ENCODE data around the gene TSKU. TPM values are rescaled to one million over a fixed set of nuclear protein-coding genes. Genes with fewer than 3 reads are reported as not detected.

TSKU gene
- total RNA-seq, 1 donor from 2014 or later, result 27.5 TPM

DNA sequence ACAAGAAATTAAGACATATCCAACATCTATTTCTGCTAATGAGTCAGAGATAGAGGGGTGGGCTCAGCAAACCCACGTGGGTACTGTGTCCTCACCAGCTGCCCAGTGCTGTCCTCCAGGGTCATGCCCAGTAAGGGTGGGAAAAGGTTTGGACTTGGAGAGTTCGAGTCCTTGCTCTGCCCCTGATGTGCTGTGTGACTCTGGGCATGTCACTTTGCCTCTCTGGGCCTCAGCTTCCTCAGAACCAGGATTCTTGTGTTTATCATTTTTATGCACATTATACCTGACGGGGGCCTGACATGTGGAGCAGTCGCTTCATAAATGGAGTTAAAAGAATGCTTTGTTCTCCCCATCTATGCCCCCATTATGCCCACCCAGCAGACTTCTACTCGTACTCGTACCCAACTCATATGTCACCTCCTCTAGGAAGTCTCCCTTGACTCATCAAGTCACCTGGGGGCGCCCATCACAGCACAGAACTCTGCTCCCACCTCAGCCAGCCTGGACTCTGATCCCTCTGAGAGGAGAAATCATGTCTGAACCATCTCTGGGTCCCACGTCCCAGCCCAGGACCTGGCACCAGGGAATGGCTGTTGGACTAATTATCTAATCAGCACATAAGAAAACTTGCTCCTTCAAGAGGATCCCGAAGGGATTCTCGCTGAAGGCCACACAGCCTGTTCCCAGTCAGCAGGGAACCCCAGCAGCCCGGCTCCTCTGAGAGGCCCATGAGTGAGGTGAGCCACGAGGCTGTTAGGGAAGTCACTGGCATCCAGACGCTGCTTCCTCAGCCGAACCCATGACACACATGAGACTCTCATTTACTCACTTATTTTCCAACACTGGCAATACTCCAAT is 38.7 kb upstream of the TSKU start:
- Mint-ChIP-seq H3K27me3 (ENCODE audit: low read depth) (peaks cover 2% of the 10 kb centered on the region), H3K4me1 (no peaks in the 10 kb centered on the region), H3K4me3 (no peak overlapping the region), H3K9me3 (no peaks in the 10 kb centered on the region), H3K27ac (ENCODE audit: unreplicated experiment) (no peak overlapping the region), H3K36me3 (ENCODE audit: low read depth) (no peaks in the 10 kb centered on the region)
- TF ChIP-seq, protein P1, sequence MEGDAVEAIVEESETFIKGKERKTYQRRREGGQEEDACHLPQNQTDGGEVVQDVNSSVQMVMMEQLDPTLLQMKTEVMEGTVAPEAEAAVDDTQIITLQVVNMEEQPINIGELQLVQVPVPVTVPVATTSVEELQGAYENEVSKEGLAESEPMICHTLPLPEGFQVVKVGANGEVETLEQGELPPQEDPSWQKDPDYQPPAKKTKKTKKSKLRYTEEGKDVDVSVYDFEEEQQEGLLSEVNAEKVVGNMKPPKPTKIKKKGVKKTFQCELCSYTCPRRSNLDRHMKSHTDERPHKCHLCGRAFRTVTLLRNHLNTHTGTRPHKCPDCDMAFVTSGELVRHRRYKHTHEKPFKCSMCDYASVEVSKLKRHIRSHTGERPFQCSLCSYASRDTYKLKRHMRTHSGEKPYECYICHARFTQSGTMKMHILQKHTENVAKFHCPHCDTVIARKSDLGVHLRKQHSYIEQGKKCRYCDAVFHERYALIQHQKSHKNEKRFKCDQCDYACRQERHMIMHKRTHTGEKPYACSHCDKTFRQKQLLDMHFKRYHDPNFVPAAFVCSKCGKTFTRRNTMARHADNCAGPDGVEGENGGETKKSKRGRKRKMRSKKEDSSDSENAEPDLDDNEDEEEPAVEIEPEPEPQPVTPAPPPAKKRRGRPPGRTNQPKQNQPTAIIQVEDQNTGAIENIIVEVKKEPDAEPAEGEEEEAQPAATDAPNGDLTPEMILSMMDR (conservative IDR thresholded peaks at IDR 0.05), result no peak
- no peak for DNase-seq (ENCODE audit: low read depth, low spot score)

DNA sequence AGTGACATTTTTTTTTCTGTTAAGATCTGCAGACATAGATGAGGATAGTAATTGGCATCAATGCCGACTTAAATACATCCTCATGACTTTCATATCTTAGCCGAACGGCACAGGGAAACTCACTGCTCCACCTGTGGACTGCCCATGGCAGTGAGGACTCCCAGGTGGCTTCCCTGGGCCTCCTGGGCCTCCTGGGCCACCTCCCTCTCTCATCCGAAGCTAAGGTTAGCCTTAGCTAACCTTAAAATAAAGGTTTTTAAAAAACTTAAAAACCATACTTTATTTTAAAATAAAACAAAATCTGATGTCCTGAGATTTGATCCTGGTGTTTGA is 38.1 kb upstream of the TSKU start:
- Mint-ChIP-seq H3K36me3 (ENCODE audit: low read depth) (no peaks in the 10 kb centered on the region), H3K4me3 (no peak overlapping the region), H3K27ac (ENCODE audit: unreplicated experiment) (no peak overlapping the region), H3K4me1 (peaks cover 3% of the 10 kb centered on the region), H3K9me3 (no peaks in the 10 kb centered on the region), H3K27me3 (ENCODE audit: low read depth) (peaks cover 2% of the 10 kb centered on the region)
- TF ChIP-seq, protein P1 (conservative IDR thresholded peaks at IDR 0.05), result no peak
- no peak for DNase-seq (ENCODE audit: low read depth, low spot score)

DNA sequence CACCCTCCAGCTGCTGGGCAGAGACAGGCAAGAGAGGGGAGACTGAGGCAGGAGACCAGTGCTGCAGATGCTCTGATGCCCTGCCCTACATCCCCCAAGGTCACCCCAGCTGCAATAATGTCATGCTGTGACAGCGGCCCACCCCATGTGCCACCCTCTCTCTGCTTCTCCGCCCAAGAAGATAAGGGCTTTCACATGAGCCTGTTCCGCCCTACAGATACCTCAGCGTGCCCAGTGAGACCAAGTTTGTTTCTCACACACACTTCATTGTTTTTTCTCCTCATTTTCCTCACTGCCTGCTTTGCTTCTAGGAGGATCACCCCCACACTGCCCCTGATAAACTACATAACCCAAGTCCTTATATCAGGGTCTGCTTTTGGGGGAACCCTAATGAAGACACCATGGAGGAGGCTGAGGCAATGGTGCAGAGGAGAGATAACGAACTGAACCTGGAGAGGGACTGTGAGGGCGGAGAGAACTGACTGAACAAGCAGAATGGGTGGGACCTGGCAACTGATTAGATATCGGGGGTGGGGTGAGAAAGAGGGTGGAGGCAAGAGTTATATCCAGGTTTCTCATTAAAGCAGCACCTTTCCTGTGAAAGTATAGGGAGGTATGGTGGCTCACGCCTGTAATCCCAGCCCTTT is 37.5 kb upstream of the TSKU start:
- no peak for DNase-seq (ENCODE audit: low read depth, low spot score)
- TF ChIP-seq, protein P1 (conservative IDR thresholded peaks at IDR 0.05), result no peak
- H3K36me3 Mint-ChIP-seq (ENCODE audit: low read depth), result no peaks in the 10 kb centered on the region
- H3K4me1 Mint-ChIP-seq, result peaks cover 5% of the 10 kb centered on the region
- no peak overlapping the region for H3K27ac Mint-ChIP-seq (ENCODE audit: unreplicated experiment)
- no peaks in the 10 kb centered on the region for H3K27me3 Mint-ChIP-seq (ENCODE audit: low read depth)
- H3K4me3 Mint-ChIP-seq, result no peak overlapping the region
- H3K9me3 Mint-ChIP-seq, result no peaks in the 10 kb centered on the region

DNA sequence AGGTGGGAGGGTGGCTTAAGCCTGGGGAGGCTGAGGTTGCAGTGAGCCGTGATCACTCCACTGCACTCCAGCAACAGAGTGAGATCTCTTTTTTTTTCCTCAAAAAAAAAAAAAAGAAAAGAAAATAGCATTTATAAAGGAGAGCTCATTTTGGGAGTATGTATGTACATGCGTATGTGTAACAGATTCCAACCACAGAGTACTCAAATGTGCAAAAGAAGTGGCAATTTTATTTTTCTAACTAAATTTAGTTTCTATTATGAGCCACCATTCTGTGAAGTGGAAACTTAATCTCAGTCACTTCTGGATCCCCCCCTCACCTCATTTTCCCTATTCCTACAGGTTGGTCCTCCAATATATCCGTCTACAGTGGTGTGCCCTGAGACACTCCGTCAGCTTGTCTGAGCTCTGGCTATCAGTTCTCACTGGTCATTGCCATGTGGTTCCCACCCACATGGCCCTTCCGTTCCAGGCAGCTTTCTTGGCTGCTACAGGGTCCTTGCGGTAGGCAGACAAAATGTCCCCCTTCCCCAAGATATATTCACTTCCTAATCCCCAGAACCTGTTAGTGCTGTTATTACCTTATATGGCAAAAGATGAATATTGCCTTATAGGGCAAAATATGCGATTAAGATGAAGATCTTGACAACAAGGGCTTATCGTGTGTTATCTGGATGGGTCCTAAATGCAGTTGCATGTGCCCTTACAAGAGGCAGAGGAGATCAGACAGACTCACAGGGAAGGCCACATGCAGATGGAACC is 35.8 kb upstream of the TSKU start:
- no peak for DNase-seq (ENCODE audit: low read depth, low spot score)
- Mint-ChIP-seq H3K36me3 (ENCODE audit: low read depth) (no peaks in the 10 kb centered on the region), H3K27me3 (ENCODE audit: low read depth) (no peaks in the 10 kb centered on the region), H3K27ac (ENCODE audit: unreplicated experiment) (no peak overlapping the region), H3K4me3 (no peak overlapping the region), H3K9me3 (no peaks in the 10 kb centered on the region), H3K4me1 (peaks cover 5% of the 10 kb centered on the region)
- TF ChIP-seq, protein P1 (conservative IDR thresholded peaks at IDR 0.05), result no peak

DNA sequence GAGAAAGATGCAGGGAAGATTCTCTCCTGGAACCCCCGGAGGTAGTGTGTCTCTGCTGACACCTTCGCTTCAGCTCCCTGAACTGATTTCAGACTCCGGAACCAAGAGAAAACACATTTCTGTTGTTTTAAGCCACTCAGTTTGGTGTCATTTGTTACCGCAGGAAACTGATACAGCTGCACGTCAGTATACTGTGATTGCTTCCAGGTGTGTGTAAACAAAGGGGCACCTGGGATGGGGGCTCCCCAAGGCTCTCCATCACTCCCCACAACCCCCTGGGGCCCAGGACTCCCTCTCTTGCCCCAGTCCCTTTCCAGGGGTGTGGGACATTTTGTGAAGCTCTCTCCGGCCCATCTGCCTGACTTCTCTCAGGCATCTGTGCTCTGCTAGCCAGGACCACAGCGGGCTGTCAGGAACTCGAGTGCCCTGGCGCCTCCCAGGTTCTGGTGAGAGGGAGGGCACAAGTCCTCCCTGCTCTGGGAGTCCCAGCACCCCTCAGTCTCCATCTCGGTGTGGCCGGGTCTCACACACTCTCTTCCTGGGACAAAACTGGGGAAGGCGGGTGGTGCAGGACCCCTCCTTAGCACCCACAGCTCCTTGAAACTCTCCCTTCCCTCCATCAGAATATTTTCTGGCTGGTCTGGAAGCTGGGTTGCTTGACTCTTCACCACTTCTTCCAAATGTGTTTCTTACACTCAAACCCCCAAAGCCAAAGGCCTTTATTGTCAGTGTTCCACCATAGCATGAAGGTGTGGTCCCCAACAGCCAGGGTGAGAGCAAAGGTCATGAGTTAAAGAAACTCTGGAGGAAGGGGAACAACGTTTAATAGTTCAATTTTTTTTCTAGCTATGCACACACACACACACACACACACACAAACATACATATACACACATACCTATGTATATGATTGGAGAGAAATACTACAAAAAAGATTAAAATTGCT is 35.0 kb upstream of the TSKU start:
- TF ChIP-seq, protein P1 (conservative IDR thresholded peaks at IDR 0.05), result no peak
- Mint-ChIP-seq H3K4me1 (peaks cover 10% of the 10 kb centered on the region), H3K27me3 (ENCODE audit: low read depth) (no peaks in the 10 kb centered on the region), H3K9me3 (no peaks in the 10 kb centered on the region), H3K4me3 (no peak overlapping the region), H3K27ac (ENCODE audit: unreplicated experiment) (no peak overlapping the region), H3K36me3 (ENCODE audit: low read depth) (no peaks in the 10 kb centered on the region)
- DNase-seq (ENCODE audit: low read depth, low spot score), result no peak
